GM23338 (cell line): ENCODE results near the gene RGL2. TPM values are rescaled to one million over a fixed set of nuclear protein-coding genes. Genes with fewer than 3 reads are reported as not detected.
A peak's percentile ranks its signal among the peaks of the same experiment; 100 is the strongest.

Source experiments
- ATAC-seq: fragments of 200-7000 bp; cut with Tn5 transposase; 3 replicates; pipeline ENCODE4 v1.9.1; 2020
- DNase-seq: peaks from one replicate; pipeline ENCODE4 v3.0.0-alpha.2; 2015; ENCODE audit warnings: low spot score
- H2AFZ ChIP-seq: fragments of 200-600 bp; sonication (generic); 2 replicates; pipeline ENCODE4 v1.8.0; 2016; ENCODE audit warnings: antibody characterized with exemption, mild to moderate bottlenecking, moderate library complexity
- H3F3A ChIP-seq: fragments of 200-600 bp; sonication (generic); replicated peaks from 2 replicates; pipeline ENCODE4 v1.8.0; 2017; ENCODE audit warnings: antibody characterized with exemption, mixed run types, low read depth
- H3K27ac ChIP-seq: fragments of 200-600 bp; sonication (generic); 2 replicates; pipeline ENCODE4 v1.6.1; 2016; ENCODE audit warnings: low read depth
- H3K27me3 ChIP-seq: fragments of 200-600 bp; sonication (generic); 2 replicates; pipeline ENCODE4 v1.8.0; 2016; ENCODE audit warnings: mild to moderate bottlenecking, mixed run types, moderate library complexity; ENCODE audit not compliant: insufficient read depth
- H3K36me3 ChIP-seq: fragments of 200-600 bp; sonication (generic); 2 replicates; pipeline ENCODE4 v1.8.0; 2016; ENCODE audit warnings: mild to moderate bottlenecking; ENCODE audit not compliant: insufficient read depth
- H3K4me1 ChIP-seq: fragments of 200-600 bp; sonication (generic); 2 replicates; pipeline ENCODE4 v1.8.0; 2016; ENCODE audit warnings: mild to moderate bottlenecking, moderate library complexity; ENCODE audit not compliant: insufficient read depth
- H3K4me2 ChIP-seq: fragments of 200-600 bp; sonication (generic); 2 replicates; pipeline ENCODE4 v1.7.1; 2017; ENCODE audit warnings: mixed run types
- H3K4me3 ChIP-seq: fragments of 200-600 bp; sonication (generic); 2 replicates; pipeline ENCODE4 v1.6.1; 2016; ENCODE audit warnings: mixed run types
- H3K79me2 ChIP-seq: fragments of 200-600 bp; sonication (generic); replicated peaks from 2 replicates; pipeline ENCODE4 v1.8.0; 2017; ENCODE audit warnings: mild to moderate bottlenecking; ENCODE audit not compliant: insufficient read depth
- H3K9me2 ChIP-seq: fragments of 200-600 bp; sonication (generic); 2 replicates; pipeline ENCODE4 v1.8.0; 2017; ENCODE audit not compliant: insufficient read depth
- H4K20me1 ChIP-seq: fragments of 200-600 bp; sonication (generic); replicated peaks from 2 replicates; pipeline ENCODE4 v1.8.0; 2017; ENCODE audit warnings: mild to moderate bottlenecking; ENCODE audit not compliant: insufficient read depth
- H3K27ac Mint-ChIP-seq: 2 replicates; pipeline ENCODE4 v1.8.0; 2020; ENCODE audit warnings: inconsistent platforms, mild to moderate bottlenecking, moderate library complexity, mixed read lengths
- H3K27me3 Mint-ChIP-seq: 3 replicates; pipeline ENCODE4 v1.8.0; 2022; ENCODE audit warnings: low read depth, mild to moderate bottlenecking, moderate library complexity, mixed read lengths, inconsistent platforms; ENCODE audit not compliant: insufficient read depth, poor library complexity
- H3K36me3 Mint-ChIP-seq: 3 replicates; pipeline ENCODE4 v1.8.0; 2021; ENCODE audit warnings: low read depth, mild to moderate bottlenecking, inconsistent platforms, moderate library complexity, mixed read lengths
- H3K4me1 Mint-ChIP-seq: 3 replicates; pipeline ENCODE4 v1.8.0; 2020; ENCODE audit warnings: mild to moderate bottlenecking, inconsistent platforms, mixed read lengths
- H3K4me3 Mint-ChIP-seq: 3 replicates; pipeline ENCODE4 v1.8.0; 2021; ENCODE audit warnings: moderate library complexity, mild to moderate bottlenecking, inconsistent platforms, mixed read lengths
- H3K9me3 Mint-ChIP-seq: 3 replicates; pipeline ENCODE4 v1.8.0; 2020; ENCODE audit warnings: moderate library complexity, mild to moderate bottlenecking, inconsistent platforms, mixed read lengths
- CREB1 ChIP-seq: fragments of 250-450 bp; sonication (Bioruptor Pico); IDR thresholded peaks from 2 replicates; pipeline ENCODE4 v1.5.0; 2020; ENCODE audit warnings: low read depth, mild to moderate bottlenecking, moderate library complexity
- NANOG ChIP-seq: IDR thresholded peaks from 2 replicates; pipeline ENCODE4 v1.6.1; 2016; ENCODE audit warnings: antibody characterized with exemption, borderline replicate concordance
- POLR2AphosphoS5 ChIP-seq: IDR thresholded peaks from 2 replicates; pipeline ENCODE4 v1.6.1; 2016; ENCODE audit warnings: antibody characterized with exemption, low read depth
- STAT1 ChIP-seq: IDR thresholded peaks from one replicate; pipeline ENCODE4 v1.6.1; 2016; ENCODE audit warnings: antibody characterized with exemption; ENCODE audit not compliant: unreplicated experiment
- ZNF114 ChIP-seq: fragments of 250-450 bp; sonication (Bioruptor Pico); IDR thresholded peaks from 2 replicates; pipeline ENCODE4 v1.5.0; 2020; ENCODE audit warnings: mild to moderate bottlenecking, moderate library complexity
- ZNF331 ChIP-seq: fragments of 250-450 bp; sonication (Bioruptor Pico); IDR thresholded peaks from 2 replicates; pipeline ENCODE4 v1.5.0; 2020; ENCODE audit warnings: low read depth, mild to moderate bottlenecking, moderate library complexity
- polyA plus RNA-seq: library from polyadenylated mRNA; unstranded; fragments of >200 nt; fragmentation: Nextera tagmentation; extraction: Ambion mirVana; gene quantifications from 2 replicates; pipeline ENCODE4 v1.2.1, GENCODE V29; 2016
- total RNA-seq: library from RNA; depleted of rRNA; stranded (reverse); fragments of >200 nt; shearing (Covaris generic); gene quantifications from 2 replicates; pipeline ENCODE4 v1.2.3, GENCODE V29; 2014
- TF ChIP-seq, protein P1 (sequence below), 2 experiments: fragments of 200-600 bp in 1 of 2; sonication (generic) in 1 of 2; conservative IDR thresholded peaks; 2 replicates each; pipeline versions ENCODE4 v1.5.1 to v1.6.1; 2016 to 2017; ENCODE audit warnings: antibody characterized with exemption in 2 of 2, low read depth in 2 of 2, mild to moderate bottlenecking in 2 of 2, moderate library complexity in 1 of 2
- TF ChIP-seq, protein P2 (sequence below): IDR thresholded peaks from one replicate; pipeline ENCODE4 v1.6.1; 2018; ENCODE audit warnings: antibody characterized with exemption; ENCODE audit not compliant: unreplicated experiment

RGL2 gene
- total and polyA plus RNA-seq, 2 experiments from 2014 or later: 28.0 to 52.2 TPM

DNA sequence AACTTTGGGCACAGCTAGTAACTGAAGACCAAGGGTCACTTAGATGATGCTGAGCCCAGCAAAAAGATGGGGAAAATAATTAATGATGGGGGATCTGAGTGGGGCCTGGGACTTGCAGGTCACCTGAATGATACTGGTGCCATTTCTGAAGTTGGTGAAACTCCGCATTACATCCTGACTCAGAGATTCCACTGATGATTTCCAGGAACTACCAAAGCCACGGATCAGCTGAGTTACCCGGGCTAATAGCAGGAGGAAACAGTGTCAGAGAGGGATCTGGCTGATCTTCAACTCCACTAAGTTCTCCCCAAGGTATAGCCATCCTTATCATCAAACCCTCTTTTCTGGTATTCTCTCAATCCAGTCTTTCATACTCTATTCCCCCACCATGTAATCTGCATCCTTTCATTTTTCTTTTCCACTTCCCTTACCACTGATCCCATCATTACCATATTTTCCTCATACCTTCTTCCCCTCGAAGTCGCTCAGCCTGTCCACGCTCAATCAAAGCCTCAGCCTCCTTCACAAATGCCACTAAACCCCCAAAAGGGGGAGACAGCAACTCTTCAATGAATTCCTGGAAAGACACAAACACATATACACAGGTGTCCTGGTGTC, 47.2 kb downstream of the RGL2 start:
- H3K27ac ChIP-seq: no peak overlapping the region
- no peaks in the 10 kb centered on the region for H3K79me2 ChIP-seq
- H3K4me3 ChIP-seq: no peak overlapping the region
- Mint-ChIP-seq H3K27me3 (peaks cover 15% of the 10 kb centered on the region), H3K36me3 (peaks cover 24% of the 10 kb centered on the region), H3K4me3 (no peak overlapping the region; the same call in 2 of the 3 replicates), H3K27ac (no peak overlapping the region), H3K4me1 (peaks cover 19% of the 10 kb centered on the region), H3K9me3 (no peaks in the 10 kb centered on the region)
- no peak overlapping the region for H2AFZ ChIP-seq
- ATAC-seq (no peak), DNase-seq (no peak)
- TF ChIP-seq POLR2AphosphoS5: no peak
- TF ChIP-seq, protein P1, sequence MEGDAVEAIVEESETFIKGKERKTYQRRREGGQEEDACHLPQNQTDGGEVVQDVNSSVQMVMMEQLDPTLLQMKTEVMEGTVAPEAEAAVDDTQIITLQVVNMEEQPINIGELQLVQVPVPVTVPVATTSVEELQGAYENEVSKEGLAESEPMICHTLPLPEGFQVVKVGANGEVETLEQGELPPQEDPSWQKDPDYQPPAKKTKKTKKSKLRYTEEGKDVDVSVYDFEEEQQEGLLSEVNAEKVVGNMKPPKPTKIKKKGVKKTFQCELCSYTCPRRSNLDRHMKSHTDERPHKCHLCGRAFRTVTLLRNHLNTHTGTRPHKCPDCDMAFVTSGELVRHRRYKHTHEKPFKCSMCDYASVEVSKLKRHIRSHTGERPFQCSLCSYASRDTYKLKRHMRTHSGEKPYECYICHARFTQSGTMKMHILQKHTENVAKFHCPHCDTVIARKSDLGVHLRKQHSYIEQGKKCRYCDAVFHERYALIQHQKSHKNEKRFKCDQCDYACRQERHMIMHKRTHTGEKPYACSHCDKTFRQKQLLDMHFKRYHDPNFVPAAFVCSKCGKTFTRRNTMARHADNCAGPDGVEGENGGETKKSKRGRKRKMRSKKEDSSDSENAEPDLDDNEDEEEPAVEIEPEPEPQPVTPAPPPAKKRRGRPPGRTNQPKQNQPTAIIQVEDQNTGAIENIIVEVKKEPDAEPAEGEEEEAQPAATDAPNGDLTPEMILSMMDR (conservative IDR thresholded peaks at IDR 0.05; ENCODE audit: low read depth in 2 of 2): peak in 1 of 2 experiments; percentile 19; a peak in 1 of 4 replicates
- no peak for TF ChIP-seq STAT1
- H3K27me3 ChIP-seq: peaks cover 23% of the 10 kb centered on the region
- no peaks in the 10 kb centered on the region for H3K9me2 ChIP-seq
- peaks cover 10% of the 10 kb centered on the region; the same call in 1 of the 2 replicates for H3F3A ChIP-seq
- no peak overlapping the region for H3K4me2 ChIP-seq
- H4K20me1 ChIP-seq: no peaks in the 10 kb centered on the region
- H3K4me1 ChIP-seq: peaks cover 12% of the 10 kb centered on the region
- H3K36me3 ChIP-seq: no peaks in the 10 kb centered on the region

DNA sequence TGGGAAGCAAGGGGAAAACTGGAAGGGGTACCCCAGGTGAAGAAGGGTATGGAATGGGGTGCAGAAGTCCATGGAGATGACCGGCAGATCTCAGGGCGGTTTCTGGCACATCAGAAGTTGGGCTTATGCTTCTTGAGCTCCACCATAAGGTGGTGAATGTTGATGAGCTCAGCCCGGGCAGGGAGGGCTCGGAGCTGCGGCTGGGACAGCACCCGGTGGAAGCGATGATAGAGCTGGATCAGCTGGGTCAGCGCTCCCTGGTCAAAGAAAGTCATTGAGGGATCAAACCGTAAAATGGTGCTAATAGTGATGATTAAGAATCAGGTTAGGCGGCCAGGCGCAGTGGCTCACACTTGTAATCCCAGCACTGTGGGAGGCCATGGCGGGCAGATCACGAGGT, 48.0 kb downstream of the RGL2 start:
- peaks cover 10% of the 10 kb centered on the region; the same call in 1 of the 2 replicates for H3F3A ChIP-seq
- TF ChIP-seq ZNF331 (CRISPR knock-in tag): no peak
- TF ChIP-seq ZNF114: no peak
- TF ChIP-seq NANOG: no peak
- TF ChIP-seq CREB1 (CRISPR knock-in tag): no peak
- TF ChIP-seq STAT1: no peak
- TF ChIP-seq, protein P2, sequence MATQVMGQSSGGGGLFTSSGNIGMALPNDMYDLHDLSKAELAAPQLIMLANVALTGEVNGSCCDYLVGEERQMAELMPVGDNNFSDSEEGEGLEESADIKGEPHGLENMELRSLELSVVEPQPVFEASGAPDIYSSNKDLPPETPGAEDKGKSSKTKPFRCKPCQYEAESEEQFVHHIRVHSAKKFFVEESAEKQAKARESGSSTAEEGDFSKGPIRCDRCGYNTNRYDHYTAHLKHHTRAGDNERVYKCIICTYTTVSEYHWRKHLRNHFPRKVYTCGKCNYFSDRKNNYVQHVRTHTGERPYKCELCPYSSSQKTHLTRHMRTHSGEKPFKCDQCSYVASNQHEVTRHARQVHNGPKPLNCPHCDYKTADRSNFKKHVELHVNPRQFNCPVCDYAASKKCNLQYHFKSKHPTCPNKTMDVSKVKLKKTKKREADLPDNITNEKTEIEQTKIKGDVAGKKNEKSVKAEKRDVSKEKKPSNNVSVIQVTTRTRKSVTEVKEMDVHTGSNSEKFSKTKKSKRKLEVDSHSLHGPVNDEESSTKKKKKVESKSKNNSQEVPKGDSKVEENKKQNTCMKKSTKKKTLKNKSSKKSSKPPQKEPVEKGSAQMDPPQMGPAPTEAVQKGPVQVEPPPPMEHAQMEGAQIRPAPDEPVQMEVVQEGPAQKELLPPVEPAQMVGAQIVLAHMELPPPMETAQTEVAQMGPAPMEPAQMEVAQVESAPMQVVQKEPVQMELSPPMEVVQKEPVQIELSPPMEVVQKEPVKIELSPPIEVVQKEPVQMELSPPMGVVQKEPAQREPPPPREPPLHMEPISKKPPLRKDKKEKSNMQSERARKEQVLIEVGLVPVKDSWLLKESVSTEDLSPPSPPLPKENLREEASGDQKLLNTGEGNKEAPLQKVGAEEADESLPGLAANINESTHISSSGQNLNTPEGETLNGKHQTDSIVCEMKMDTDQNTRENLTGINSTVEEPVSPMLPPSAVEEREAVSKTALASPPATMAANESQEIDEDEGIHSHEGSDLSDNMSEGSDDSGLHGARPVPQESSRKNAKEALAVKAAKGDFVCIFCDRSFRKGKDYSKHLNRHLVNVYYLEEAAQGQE: no peak
- no peak overlapping the region for H3K4me2 ChIP-seq
- H3K4me3 Mint-ChIP-seq: peak overlapping the region; percentile 82; the same call in 2 of the 3 replicates
- H3K27me3 ChIP-seq: peaks cover 31% of the 10 kb centered on the region
- no peak overlapping the region for H2AFZ ChIP-seq
- H3K4me3 ChIP-seq: no peak overlapping the region
- peaks cover 12% of the 10 kb centered on the region for H3K4me1 ChIP-seq
- no peak overlapping the region for H3K27ac ChIP-seq
- peaks cover 15% of the 10 kb centered on the region for H3K27me3 Mint-ChIP-seq
- H3K79me2 ChIP-seq: no peaks in the 10 kb centered on the region
- ATAC-seq: no peak
- no peaks in the 10 kb centered on the region for H3K36me3 ChIP-seq
- H3K27ac Mint-ChIP-seq: no peak overlapping the region; the same call in 1 of the 2 replicates
- H3K9me2 ChIP-seq: no peaks in the 10 kb centered on the region
- H3K36me3 Mint-ChIP-seq: peaks cover 20% of the 10 kb centered on the region
- peaks cover 19% of the 10 kb centered on the region for H3K4me1 Mint-ChIP-seq
- H4K20me1 ChIP-seq: no peaks in the 10 kb centered on the region
- no peak for DNase-seq
- H3K9me3 Mint-ChIP-seq: no peaks in the 10 kb centered on the region
